ENCODE data around the gene TMEM250.

DNA sequence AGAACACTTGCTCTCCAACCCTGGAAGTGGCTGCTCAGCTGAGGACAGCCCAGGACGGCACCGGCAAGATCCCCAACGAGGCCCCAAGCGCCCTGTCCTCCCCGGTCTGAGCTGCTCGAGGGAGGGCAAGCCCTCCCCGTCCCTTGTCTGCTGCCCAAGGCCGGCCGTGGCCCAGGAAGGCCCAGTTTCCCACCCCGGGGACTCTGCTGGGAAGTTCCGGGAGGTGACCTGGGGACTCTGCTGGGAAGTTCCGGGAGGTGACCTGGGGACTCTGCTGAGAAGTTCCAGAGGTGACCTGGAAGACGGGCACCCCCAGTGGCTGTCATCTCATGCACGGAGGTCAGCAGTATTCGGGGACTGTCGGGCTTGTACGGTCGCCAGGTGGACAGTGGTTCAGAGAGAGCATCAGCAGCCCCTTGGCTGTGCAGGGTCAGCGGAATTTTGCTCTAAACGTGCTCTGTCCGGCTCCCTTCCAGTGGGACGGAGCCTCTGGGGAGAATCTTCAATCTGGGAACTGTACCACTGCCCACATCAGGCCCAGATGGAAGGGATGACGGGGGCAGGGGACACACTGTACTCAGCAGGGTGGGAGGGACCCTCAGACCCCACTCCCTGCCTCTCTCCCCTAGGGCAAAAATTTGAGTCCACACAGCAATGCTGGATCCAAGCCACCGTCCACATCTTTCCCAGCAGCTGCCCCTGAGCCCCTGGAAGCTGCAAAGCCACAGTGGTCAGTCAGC lies 30.8 kb downstream of the TMEM250 start:
- TF ChIP-seq, protein P1, sequence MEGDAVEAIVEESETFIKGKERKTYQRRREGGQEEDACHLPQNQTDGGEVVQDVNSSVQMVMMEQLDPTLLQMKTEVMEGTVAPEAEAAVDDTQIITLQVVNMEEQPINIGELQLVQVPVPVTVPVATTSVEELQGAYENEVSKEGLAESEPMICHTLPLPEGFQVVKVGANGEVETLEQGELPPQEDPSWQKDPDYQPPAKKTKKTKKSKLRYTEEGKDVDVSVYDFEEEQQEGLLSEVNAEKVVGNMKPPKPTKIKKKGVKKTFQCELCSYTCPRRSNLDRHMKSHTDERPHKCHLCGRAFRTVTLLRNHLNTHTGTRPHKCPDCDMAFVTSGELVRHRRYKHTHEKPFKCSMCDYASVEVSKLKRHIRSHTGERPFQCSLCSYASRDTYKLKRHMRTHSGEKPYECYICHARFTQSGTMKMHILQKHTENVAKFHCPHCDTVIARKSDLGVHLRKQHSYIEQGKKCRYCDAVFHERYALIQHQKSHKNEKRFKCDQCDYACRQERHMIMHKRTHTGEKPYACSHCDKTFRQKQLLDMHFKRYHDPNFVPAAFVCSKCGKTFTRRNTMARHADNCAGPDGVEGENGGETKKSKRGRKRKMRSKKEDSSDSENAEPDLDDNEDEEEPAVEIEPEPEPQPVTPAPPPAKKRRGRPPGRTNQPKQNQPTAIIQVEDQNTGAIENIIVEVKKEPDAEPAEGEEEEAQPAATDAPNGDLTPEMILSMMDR (IDR thresholded peaks at IDR 0.05) = no peak
- TF ChIP-seq POLR2A (IDR thresholded peaks at IDR 0.05) (no peak), POLR2AphosphoS5 (IDR thresholded peaks at IDR 0.05) (no peak)

Measured in sigmoid colon (tissue), 4 donors.